ENCODE measurements around the gene ATOH1. TPM values are rescaled to one million over a fixed set of nuclear protein-coding genes. Genes with fewer than 3 reads are reported as not detected.

Gene ATOH1
- total RNA-seq, 2 donors from 2014 or later: not detected

DNA sequence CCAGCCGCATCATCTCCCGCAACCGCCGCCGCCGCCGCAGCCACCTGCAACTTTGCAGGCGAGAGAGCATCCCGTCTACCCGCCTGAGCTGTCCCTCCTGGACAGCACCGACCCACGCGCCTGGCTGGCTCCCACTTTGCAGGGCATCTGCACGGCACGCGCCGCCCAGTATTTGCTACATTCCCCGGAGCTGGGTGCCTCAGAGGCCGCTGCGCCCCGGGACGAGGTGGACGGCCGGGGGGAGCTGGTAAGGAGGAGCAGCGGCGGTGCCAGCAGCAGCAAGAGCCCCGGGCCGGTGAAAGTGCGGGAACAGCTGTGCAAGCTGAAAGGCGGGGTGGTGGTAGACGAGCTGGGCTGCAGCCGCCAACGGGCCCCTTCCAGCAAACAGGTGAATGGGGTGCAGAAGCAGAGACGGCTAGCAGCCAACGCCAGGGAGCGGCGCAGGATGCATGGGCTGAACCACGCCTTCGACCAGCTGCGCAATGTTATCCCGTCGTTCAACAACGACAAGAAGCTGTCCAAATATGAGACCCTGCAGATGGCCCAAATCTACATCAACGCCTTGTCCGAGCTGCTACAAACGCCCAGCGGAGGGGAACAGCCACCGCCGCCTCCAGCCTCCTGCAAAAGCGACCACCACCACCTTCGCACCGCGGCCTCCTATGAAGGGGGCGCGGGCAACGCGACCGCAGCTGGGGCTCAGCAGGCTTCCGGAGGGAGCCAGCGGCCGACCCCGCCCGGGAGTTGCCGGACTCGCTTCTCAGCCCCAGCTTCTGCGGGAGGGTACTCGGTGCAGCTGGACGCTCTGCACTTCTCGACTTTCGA, 654 bp downstream of the ATOH1 start:
- peak in 1 of 2 donors; percentile 35 for ATAC-seq
- peaks cover 3 to 8% of the 10 kb centered on the region in 2 donors for H3K9me3 Mint-ChIP-seq
- DNase-seq (ENCODE audit: low spot score in 2 of 2): no peak
- no peak overlapping the region for H3K27ac Mint-ChIP-seq
- H3K36me3 Mint-ChIP-seq: peaks cover 20 to 47% of the 10 kb centered on the region in 2 donors

DNA sequence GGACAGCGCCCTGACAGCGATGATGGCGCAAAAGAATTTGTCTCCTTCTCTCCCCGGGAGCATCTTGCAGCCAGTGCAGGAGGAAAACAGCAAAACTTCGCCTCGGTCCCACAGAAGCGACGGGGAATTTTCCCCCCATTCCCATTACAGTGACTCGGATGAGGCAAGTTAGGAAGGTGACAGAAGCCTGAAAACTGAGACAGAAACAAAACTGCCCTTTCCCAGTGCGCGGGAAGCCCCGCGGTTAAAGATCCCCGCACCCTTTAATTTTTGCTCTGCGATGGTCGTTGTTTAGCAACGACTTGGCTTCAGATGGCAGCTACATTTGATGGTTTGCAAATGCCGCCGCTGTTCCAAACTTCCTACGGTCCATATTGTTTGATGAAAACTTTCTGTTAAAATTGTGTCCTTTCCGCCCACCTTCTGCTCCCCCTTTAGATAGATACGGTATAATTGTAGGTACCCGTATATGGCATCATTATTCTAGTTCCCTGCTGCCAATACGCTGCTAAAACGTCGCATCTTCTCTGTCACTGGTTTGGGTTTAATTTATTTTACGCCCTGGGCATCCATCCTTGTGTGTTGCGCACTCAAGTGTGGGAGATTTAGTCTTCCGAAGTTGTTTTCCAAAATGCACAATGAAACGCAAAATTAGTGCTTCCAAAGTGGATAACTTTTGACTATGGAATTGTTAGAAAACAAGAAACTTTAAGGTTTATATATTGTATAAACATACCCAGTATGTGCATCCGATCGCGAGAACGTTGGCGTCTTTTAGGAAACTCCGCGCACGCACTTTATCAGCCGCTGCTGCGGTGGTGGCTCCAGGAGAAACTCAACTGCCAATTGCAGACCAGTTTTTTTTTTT, 1.5 kb downstream of the ATOH1 start:
- DNase-seq (ENCODE audit: low spot score in 2 of 2) (no peak), ATAC-seq (no peak)
- peaks cover 24 to 51% of the 10 kb centered on the region in 2 donors for H3K36me3 Mint-ChIP-seq
- peaks cover 3 to 8% of the 10 kb centered on the region in 2 donors for H3K9me3 Mint-ChIP-seq
- peak overlapping the region in 1 of 2 donors; percentile 60 for H3K27ac Mint-ChIP-seq

DNA sequence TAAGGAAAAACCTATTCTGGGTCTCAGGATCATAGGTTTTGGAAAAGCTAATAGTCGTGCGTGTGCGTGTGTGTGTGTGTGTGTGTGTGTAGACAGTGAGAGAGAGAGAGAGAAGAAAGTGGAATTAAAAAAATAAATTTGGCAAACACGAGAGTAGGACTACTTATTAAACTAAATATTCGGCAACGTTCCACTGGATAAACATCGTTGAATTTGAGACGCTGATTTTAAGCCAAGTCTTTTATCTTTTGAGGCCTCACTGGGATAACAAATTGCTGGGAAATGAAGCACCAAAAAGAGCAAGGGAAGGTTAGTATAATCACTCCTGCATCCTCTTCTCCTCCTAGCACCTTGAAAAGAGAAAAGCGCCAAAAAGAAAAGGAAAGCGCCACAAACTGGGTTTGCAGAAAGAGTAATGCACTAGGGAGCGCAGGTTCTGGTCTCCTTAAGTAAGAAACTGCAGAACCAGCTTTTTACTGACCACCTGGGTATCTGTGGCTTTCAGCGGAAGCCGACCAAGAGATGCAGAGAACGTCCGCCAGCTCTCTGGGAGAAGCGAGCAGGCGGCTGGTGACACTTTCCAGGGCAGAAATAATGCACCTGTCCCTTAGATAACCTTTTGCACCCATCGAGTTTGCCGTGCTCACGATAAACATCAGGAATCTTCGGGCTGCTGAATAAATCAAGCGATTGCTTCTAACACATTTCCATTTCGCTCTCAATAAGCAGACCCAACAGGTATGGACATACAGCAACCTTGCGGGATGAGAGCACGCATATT, 3.4 kb downstream of the ATOH1 start:
- DNase-seq (ENCODE audit: low spot score in 2 of 2): no peak
- peaks cover 32 to 45% of the 10 kb centered on the region in 2 donors for H3K36me3 Mint-ChIP-seq
- peaks cover 3 to 8% of the 10 kb centered on the region in 2 donors for H3K9me3 Mint-ChIP-seq
- H3K27ac Mint-ChIP-seq: no peak overlapping the region
- no peak for ATAC-seq

DNA sequence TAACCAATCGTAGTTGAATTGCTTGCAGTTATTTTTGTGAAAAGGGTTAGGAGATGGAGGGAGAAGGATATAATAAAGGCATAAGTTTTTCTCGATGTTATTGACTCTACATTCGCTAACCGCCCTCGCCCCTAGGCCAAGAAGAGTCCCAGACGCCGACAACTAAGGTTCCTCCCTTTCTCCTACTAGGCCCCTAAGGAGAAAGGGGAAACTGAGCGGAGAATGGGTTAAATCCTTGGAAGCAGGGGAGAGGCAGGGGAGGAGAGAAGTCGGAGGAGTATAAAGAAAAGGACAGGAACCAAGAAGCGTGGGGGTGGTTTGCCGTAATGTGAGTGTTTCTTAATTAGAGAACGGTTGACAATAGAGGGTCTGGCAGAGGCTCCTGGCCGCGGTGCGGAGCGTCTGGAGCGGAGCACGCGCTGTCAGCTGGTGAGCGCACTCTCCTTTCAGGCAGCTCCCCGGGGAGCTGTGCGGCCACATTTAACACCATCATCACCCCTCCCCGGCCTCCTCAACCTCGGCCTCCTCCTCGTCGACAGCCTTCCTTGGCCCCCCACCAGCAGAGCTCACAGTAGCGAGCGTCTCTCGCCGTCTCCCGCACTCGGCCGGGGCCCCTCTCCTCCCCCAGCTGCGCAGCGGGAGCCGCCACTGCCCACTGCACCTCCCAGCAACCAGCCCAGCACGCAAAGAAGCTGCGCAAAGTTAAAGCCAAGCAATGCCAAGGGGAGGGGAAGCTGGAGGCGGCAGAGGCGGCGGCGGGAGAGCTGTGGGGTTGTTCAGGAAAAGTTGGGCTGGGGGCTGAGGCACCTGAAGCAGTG, 5.9 kb downstream of the ATOH1 start:
- DNase-seq (ENCODE audit: low spot score in 2 of 2): no peak
- Mint-ChIP-seq H3K9me3 (peaks cover 3 to 8% of the 10 kb centered on the region in 2 donors), H3K27ac (no peak overlapping the region), H3K36me3 (peaks cover 24 to 33% of the 10 kb centered on the region in 2 donors)
- no peak for ATAC-seq

DNA sequence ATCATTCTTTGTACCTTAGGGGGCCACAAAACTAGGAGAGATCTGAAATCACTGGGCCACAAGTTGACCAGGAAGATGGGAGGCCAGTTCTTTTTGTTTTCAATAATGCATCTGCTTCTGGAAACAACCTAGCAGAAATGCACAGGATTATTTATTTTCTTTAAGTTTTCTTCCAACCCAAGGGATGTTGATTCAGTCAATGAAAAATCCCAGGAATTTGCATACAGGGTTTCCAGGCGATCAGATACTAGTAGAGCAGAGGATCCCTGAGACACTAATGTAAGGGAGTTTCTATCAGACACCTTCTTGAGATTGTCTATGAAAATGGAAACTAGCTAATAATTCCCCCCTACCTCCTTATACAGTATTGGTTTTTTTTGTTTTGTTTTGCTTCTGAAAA, 7.4 kb downstream of the ATOH1 start:
- DNase-seq (ENCODE audit: low spot score in 2 of 2): no peak
- Mint-ChIP-seq H3K36me3 (peaks cover 16 to 34% of the 10 kb centered on the region in 2 donors), H3K9me3 (peaks cover 5 to 8% of the 10 kb centered on the region in 2 donors)

DNA sequence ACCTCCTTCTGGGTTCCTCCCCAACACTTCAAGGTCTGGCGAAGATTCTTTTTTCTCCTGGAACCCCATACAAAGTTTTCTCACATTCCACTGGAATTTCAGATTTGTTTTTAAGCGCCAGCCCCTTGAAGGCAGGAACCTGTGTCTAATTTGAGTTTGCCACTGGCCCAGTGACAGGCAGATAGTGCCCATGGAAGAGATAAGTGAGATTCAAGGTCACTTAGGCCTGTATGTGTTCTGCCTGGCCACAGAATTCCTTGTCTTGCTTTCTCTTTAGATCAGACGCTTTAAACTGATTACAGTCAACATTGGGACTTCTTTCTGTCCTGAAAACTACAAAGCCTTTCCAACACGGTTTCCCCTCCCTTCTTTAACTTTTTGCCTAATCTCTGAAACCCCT, 11.2 kb downstream of the ATOH1 start:
- ATAC-seq: no peak
- no peak overlapping the region for H3K27ac Mint-ChIP-seq
- H3K9me3 Mint-ChIP-seq: peaks cover 4 to 11% of the 10 kb centered on the region in 2 donors
- DNase-seq (ENCODE audit: low spot score in 2 of 2): no peak
- H3K36me3 Mint-ChIP-seq: peaks cover 8 to 16% of the 10 kb centered on the region in 2 donors

More for the DNA sequence above, 7.4 kb downstream of the ATOH1 start:
- no peak for ATAC-seq
- no peak overlapping the region for H3K27ac Mint-ChIP-seq

DNA sequence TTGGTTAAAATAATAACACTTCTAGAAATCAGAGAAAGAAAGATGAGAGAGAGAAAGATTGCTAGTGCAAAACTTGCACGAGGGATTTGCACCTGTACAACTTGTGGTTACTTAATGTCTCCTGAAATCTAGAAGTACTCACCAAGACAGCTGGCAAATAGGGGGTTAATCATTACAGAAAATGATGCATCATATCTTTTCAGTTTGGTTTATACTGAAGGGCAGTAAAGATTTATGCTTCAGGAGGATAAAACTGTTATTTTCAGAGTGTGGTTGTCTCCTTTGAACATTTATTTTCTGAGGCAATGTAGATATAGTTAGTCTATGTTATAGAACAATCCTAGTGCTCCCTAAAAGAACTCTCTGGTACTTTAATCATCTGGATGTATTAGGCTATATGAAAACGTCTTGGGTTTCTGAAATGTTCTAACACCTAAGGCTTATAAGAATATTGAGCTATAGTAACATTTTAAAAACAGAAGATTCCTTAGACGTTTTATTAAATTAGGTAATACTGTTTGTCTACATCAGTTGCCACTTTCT, 13.3 kb downstream of the ATOH1 start:
- H3K9me3 Mint-ChIP-seq: peaks cover 4 to 15% of the 10 kb centered on the region in 2 donors
- H3K27ac Mint-ChIP-seq: no peak overlapping the region
- no peak for ATAC-seq
- no peak for DNase-seq (ENCODE audit: low spot score in 2 of 2)
- peaks cover 0 to 10% of the 10 kb centered on the region in 2 donors for H3K36me3 Mint-ChIP-seq

DNA sequence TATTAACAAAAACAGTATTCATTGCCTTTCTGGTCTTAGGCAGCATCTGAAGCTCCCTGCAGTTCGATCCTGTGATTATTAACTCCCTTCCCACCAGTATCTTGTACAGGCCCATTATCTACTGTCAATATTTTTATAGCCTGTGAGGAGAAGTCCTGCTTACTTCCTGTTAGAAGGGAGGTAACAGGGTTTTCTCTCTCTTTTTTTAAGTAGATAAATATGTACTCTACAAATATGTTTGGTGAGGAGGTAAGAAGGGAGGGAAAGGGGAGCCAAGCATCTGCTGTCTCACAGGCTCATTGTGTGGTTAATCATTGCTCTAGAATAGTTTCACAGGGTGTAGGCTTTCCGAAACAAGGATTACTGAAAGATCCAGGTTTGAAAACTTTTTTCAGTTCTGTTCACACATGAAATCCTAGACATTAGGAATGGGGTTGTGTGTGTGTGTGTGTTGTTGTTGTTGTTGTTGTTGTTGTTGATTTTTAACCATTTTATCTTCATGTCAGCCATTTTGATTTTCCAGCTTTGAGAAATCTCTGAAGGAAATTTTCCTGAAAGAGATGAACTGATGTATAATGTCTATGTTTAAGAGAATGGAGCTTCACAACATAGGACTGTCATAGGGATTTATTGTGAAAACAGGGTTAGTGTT, 14.2 kb downstream of the ATOH1 start:
- H3K27ac Mint-ChIP-seq: no peak overlapping the region
- peaks cover 0 to 10% of the 10 kb centered on the region in 2 donors for H3K36me3 Mint-ChIP-seq
- ATAC-seq (no peak), DNase-seq (ENCODE audit: low spot score in 2 of 2) (no peak)
- peaks cover 4 to 15% of the 10 kb centered on the region in 2 donors for H3K9me3 Mint-ChIP-seq

DNA sequence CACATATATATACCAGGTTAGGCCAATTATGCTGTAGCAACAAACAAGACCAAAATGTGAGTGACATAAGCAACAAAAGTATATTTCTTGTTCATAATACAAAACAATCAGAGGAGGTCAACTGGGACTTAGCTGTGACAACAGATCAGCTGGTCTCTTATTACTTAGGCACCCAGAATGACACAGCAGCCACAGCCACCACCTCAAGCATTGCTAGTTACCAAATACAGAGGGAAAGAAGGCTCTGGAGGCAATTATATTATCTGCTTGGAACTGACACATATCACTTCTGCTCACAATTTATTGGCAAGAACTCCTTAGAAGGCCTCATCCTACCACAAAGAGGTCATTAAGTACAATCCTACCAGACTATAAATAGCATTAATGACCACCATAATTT, 15.2 kb downstream of the ATOH1 start:
- Mint-ChIP-seq H3K9me3 (peaks cover 4 to 15% of the 10 kb centered on the region in 2 donors), H3K36me3 (peaks cover 0 to 10% of the 10 kb centered on the region in 2 donors), H3K27ac (no peak overlapping the region)
- DNase-seq (ENCODE audit: low spot score in 2 of 2): no peak
- ATAC-seq: no peak

DNA sequence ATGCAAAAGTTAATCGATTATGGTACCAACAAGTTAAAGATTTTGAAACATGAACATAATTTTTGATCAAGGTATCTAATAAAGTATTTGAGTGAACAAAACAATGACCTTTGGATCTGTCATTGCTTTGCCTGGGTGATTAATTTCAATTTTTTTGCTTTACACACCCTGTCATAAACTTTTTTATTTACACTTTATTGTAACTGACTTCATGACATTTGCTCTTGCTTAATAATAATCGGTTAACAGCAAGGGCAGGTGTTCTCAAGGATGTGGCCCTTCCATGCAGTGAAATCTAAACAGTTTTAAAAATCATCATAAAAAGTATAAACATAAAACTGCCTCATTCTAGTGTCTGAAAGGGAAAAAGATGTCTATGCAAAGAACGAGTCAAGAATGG, 24.1 kb downstream of the ATOH1 start:
- H3K36me3 Mint-ChIP-seq: no peaks in the 10 kb centered on the region
- H3K27ac Mint-ChIP-seq: no peak overlapping the region
- ATAC-seq: no peak
- DNase-seq (ENCODE audit: low spot score in 2 of 2): no peak
- H3K9me3 Mint-ChIP-seq: no peaks in the 10 kb centered on the region

DNA sequence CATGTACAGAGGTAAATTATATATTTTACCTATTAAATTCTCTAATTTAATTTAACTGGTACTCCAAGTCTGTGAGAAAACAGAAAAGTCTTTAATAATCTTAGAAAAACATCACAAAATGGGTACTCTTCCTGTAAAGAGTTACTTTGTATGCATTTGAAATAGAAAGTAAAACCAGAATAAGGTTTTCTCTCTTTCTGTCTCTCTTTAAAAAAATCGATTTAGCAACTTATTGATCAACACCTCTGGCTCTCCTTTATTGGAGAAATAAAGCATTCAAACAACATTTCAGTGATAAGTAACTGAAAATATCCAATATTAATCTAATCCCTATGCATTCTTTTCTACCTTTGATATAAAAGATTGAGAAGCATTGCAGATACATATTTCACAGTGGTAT, 27.4 kb downstream of the ATOH1 start:
- no peak overlapping the region for H3K27ac Mint-ChIP-seq
- H3K36me3 Mint-ChIP-seq: no peaks in the 10 kb centered on the region
- peaks cover 0 to 5% of the 10 kb centered on the region in 2 donors for H3K9me3 Mint-ChIP-seq
- ATAC-seq (no peak), DNase-seq (ENCODE audit: low spot score in 2 of 2) (no peak)

DNA sequence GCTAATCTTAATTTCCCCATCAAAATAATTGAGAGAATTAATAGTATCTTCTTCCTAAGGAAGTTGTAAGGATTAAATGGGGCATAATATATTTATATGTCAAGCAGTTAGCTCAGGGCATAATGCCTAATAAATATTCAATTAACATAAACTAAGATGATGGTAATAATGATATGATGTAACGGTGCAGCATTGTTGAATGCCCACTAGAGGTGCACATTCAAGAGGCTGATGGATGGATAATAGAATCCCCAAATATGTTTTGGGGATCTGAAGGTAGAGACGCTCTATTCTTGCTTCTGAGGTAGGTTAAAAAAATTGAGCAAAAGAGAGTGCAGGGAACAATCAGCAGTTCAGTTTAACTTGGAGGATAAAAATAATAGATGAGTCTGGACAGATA, 37.1 kb downstream of the ATOH1 start:
- ATAC-seq (no peak), DNase-seq (ENCODE audit: low spot score in 2 of 2) (no peak)
- H3K36me3 Mint-ChIP-seq: no peaks in the 10 kb centered on the region
- no peak overlapping the region for H3K27ac Mint-ChIP-seq
- peaks cover 0 to 11% of the 10 kb centered on the region in 2 donors for H3K9me3 Mint-ChIP-seq

DNA sequence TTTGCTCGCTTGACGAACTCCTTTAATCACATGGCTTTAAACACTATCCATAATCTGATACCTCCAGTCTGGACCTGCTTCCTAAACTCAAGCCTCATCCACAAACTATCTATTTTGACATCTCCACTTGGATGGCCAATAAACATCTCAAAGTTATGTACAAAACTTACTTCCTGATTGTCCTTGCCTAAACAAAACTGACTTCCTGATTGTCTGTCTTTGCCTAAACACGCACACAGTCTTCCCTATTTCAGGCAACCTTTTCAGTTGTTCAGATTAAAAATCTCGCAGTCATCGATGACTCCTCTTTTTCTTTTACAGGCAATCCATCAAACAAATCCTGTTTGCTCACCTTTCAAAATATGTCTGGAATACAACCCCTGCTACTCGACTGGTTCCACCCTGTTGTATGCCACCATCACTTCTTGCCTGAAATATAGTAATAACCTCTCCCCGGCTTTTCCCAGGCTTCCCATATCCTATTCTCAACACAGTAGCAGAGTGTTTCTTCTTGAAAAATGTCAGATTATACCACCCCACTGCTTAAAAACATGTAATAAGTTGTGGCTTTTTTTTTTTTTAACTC, 39.0 kb downstream of the ATOH1 start:
- H3K9me3 Mint-ChIP-seq: peaks cover 0 to 11% of the 10 kb centered on the region in 2 donors
- DNase-seq (ENCODE audit: low spot score in 2 of 2) (no peak), ATAC-seq (no peak)
- H3K36me3 Mint-ChIP-seq: no peaks in the 10 kb centered on the region
- no peak overlapping the region for H3K27ac Mint-ChIP-seq

DNA sequence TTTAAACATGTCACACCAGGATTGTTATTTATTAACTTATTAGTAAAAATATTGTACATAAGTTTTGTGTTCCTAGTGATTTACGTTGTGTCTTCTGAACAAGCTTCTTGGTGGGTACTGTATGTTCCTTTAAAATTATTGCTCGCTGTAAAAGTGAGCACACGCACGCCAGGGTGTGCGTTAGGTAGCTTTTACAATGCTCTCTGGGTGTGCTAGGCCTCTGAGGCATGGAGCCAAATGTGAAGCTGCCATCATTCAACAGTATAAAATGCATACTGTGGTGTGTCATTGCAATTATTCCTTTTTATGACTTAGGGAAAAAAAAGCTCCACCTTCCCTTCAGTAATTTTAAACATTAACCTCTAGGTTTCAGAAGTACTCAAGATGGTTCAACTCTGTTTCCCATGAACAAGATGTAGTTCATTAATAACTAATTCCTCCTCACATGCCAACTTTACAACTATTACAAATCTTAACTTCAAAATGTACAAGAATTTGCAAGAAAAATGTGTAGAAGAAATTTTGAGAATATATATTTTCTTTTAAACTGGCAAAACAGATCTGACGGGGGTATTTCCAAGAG, 42.4 kb downstream of the ATOH1 start:
- no peak for ATAC-seq
- no peak overlapping the region for H3K27ac Mint-ChIP-seq
- no peak for DNase-seq (ENCODE audit: low spot score in 2 of 2)

DNA sequence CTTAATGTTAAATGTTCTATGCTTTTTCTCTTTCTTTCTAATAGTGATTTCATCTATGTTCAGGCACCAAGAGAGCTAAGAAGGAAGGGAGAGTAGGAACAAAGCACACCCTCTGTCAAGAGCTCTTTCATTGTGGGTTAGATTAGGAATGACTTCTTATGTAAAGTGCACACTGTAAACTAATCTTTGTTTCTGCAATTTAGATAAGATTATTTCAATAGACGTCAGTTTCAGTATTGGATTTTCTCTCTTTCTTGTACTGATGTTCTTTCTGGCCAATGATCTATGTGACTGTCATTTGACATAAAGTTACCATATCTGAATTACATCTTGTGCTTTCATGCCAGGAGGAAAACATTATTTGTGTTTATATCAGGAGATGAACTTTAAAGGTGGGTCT, 48.2 kb downstream of the ATOH1 start:
- Mint-ChIP-seq H3K27ac (no peak overlapping the region), H3K9me3 (peaks cover 9 to 10% of the 10 kb centered on the region in 2 donors), H3K36me3 (no peaks in the 10 kb centered on the region)
- no peak for DNase-seq (ENCODE audit: low spot score in 2 of 2)
- ATAC-seq: no peak

More for the DNA sequence above, 42.4 kb downstream of the ATOH1 start:
- H3K9me3 Mint-ChIP-seq: no peaks in the 10 kb centered on the region
- H3K36me3 Mint-ChIP-seq: no peaks in the 10 kb centered on the region
